ENCODE measurements around the gene AP3D1.

GRCh38 chr19:2058570-2059421, 92.6 kb downstream of the AP3D1 start:
- TF ChIP-seq, protein P1, sequence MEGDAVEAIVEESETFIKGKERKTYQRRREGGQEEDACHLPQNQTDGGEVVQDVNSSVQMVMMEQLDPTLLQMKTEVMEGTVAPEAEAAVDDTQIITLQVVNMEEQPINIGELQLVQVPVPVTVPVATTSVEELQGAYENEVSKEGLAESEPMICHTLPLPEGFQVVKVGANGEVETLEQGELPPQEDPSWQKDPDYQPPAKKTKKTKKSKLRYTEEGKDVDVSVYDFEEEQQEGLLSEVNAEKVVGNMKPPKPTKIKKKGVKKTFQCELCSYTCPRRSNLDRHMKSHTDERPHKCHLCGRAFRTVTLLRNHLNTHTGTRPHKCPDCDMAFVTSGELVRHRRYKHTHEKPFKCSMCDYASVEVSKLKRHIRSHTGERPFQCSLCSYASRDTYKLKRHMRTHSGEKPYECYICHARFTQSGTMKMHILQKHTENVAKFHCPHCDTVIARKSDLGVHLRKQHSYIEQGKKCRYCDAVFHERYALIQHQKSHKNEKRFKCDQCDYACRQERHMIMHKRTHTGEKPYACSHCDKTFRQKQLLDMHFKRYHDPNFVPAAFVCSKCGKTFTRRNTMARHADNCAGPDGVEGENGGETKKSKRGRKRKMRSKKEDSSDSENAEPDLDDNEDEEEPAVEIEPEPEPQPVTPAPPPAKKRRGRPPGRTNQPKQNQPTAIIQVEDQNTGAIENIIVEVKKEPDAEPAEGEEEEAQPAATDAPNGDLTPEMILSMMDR (IDR thresholded peaks at IDR 0.05): no peak
- no peak for TF ChIP-seq POLR2A (IDR thresholded peaks at IDR 0.05)
